Activated CD4-positive, alpha-beta T cell treated with anti-CD3 and anti-CD28 coated beads for 1 hour (primary cell): Measurements from ENCODE around the gene NTN1.
"Not testable (repeated sequence)": the region's sequence is repeated elsewhere in the genome, so short reads cannot be mapped to it uniquely, and the experiment has no call there.

ENCODE experiments used
- DNase-seq: peaks from one replicate; pipeline ENCODE4 v3.0.0-alpha.2; 2020

Gene NTN1

DNA sequence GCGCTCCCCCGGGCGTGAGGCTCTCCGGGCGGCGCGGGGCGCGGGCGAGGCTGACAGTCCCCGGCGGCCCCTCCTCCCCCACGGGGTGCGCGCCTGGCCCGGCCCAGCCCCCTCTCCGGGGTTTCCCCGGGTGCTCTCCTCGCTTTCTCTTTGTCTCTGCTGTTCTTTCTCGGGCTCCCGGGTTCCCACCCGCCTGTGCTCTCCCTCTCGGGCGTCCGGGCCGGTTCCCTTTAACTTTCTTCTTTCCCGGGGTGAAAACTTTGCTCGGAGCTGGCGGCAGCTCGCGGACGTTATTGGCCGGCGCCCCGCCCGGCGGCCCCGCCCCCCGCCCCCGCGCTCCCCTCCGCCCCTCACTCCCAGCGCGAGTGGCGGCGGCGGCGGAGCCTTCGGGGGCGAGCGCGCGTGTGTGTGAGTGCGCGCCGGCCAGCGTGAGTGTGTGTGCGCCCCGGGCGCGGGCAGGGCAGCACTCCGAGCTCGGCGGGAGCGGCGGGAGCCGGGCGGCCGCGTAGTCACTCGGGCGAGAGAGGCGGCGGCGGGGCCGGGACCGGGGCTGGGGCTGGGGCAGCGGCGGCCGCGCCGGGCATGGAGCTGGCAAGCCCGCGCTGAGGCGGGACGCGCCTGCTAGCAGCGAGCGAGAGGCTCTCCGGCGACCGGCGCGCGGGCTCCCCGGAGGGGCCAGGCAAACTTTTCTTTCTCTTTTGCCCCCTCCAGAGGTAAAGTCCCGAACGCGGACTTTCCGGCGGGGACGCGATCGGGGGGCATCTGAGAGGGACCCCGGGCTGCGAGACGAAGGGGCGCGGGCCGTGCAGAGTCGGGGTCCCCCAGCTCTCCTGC, at the start of gene NTN1:
Gene NTN1, plus strand, starts transcription at position 353 of the 834 bp plus-strand sequence. CDS start 864 bp downstream, outside the sequence.
- peak; percentile 38 for DNase-seq

GRCh38 chr17:8975091-8975725, 46.1 kb upstream of the NTN1 start:
- DNase-seq: no peak

GRCh38 chr17:8976638-8977037, 44.7 kb upstream of the NTN1 start:
- DNase-seq: no peak

GRCh38 chr17:8979715-8980114, 41.6 kb upstream of the NTN1 start:
- no peak for DNase-seq

DNA sequence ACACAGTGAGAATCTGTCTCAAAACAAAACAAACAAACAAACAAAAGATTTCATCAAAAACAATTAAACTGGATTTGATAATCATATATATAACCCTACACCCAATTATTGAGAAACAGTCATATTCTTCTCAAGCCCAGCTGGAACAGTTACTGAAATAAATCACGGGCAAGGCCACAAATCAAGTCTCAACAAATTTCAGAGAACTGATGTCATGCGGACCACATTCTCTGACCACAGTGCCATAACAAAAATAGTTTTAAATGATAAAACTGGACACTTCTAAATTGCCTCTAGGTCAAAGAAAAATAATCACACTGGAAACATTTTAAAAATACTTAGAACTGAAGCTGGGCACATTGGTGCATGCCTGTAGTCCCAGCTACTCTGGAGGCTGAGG, 39.9 kb upstream of the NTN1 start:
- DNase-seq: no peak

- not testable (repeated sequence) for DNase-seq
Observed at GRCh38 chr17:8984225-8984624, 37.1 kb upstream of the NTN1 start.

GRCh38 chr17:8985054-8985701, 36.1 kb upstream of the NTN1 start:
- no peak for DNase-seq

DNA sequence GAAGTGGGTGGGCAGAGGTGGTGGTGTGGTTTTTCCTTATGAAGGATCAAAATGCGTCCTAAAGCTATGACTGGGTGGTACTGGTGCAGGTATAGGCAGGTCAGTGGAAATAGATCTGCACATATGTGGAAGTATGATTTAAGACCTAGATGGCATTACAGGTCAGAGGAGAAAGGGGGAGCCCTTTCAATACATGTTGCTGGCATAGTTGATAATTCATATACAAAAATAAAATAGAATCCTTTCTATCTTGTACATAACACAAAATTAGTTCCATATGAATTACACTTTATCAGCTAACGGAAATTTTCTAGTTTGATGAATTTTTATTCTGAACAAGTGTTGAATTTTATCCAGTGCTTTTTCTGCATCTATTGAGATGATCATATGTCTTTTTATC, 35.0 kb upstream of the NTN1 start:
- no peak for DNase-seq

DNA sequence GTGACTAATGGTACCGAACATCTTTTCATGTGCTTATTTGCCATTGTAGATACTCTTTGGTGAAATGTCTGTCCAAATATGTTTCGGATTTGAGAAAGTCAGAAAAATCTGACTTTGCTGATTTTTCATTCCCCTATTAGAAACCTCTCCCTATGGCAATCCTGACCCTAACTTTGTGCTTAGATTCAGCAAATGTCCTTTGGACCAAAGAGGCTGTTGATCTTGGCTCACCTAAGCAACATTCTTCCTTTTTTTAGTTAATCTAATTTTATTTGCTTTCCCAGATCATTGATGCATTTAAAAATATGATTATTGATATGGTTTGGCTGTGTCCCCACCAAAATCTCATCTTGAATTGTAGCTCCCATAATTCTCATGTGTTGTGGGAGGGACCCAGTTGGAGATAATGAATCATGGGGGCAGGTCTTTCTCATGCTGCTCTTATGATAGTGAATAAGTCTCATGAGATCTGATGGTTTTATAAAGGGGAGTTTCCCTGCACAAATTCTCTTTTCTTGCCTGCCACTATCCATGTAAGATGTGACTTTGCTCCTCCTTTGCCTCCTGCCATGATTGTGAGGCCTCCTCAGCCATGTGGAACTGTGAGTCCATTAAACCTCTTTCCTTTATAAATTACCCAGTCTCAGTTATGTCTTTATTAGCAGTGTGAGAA, 32.9 kb upstream of the NTN1 start:
- DNase-seq: not testable (repeated sequence)

GRCh38 chr17:8991514-8992285, 29.6 kb upstream of the NTN1 start:
- DNase-seq: peak; percentile 29

- DNase-seq: peak; percentile 21
Observed at GRCh38 chr17:8994319-8994718, 27.0 kb upstream of the NTN1 start.

GRCh38 chr17:8995711-8996110, 25.6 kb upstream of the NTN1 start:
- DNase-seq: no peak

DNA sequence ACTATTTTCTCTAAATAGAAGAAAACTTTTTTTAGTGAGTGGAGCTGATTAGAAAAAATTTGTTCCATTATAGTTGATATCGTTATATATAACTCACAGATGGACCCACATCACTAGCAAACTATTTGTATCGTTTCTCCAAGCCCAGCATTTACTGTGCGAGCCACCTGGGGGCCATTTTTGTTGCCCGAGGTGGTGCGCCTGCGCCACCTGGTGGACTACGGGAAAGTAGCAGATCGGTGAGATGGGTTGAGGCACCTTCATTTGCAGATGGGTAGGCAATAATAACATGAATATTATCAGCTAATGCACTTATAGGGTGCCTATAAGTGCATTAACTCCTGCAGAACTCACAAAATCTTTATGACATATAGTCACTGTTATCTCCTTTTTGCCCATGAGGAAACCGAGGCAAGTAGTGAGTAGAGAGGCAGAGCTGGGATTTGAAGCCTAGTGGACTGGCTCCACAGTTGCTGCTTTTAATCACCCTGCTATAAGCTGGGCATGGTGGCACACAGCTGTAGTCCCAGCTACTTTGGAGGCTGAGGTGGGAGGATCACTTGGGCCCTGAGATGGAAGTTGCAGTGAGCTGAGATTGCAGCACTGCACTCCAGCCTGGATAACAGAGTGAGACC, 23.2 kb upstream of the NTN1 start:
- peak; percentile 71 for DNase-seq

- DNase-seq: no peak
Observed at GRCh38 chr17:9001559-9001958, 19.8 kb upstream of the NTN1 start.

- no peak for DNase-seq
Observed at GRCh38 chr17:9002227-9002605, 19.1 kb upstream of the NTN1 start.

- no peak for DNase-seq
Observed at GRCh38 chr17:9002606-9003354, 18.5 kb upstream of the NTN1 start.

- no peak for DNase-seq
Observed at GRCh38 chr17:9003355-9004131, 17.8 kb upstream of the NTN1 start.

- DNase-seq: no peak
Observed at GRCh38 chr17:9004132-9004960, 17.0 kb upstream of the NTN1 start.

- no peak for DNase-seq
Observed at GRCh38 chr17:9004961-9005285, 16.4 kb upstream of the NTN1 start.
